ENCODE results near the gene MED16. TPM values are rescaled to one million over a fixed set of nuclear protein-coding genes. Genes with fewer than 3 reads are reported as not detected.
A peak's percentile ranks its signal among the peaks of the same experiment; 100 is the strongest.
"Not testable (repeated sequence)": the region's sequence is repeated elsewhere in the genome, so short reads cannot be mapped to it uniquely, and the experiment has no call there.

Gene MED16
- total RNA-seq, 1 experiment from 2014 or later = 25.9 TPM

DNA sequence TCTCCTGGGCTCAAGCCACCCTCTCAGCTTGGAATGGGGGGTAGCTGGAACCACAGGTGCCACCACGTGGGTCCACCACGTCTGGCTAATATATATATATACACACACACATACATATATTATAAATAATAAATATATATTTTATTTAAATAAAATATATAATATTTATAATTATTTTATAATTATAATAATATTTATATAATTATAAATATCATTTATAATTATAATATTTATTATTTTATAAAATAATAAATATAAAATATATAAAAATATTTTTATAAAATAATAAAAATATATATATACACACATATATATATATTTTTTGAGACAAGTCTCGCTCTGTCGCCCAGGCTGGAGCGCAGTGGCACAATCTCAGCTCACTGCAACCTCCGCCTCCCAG lies 38.4 kb downstream of the MED16 start:
- DNase-seq (ENCODE audit: low read depth) = no peak

DNA sequence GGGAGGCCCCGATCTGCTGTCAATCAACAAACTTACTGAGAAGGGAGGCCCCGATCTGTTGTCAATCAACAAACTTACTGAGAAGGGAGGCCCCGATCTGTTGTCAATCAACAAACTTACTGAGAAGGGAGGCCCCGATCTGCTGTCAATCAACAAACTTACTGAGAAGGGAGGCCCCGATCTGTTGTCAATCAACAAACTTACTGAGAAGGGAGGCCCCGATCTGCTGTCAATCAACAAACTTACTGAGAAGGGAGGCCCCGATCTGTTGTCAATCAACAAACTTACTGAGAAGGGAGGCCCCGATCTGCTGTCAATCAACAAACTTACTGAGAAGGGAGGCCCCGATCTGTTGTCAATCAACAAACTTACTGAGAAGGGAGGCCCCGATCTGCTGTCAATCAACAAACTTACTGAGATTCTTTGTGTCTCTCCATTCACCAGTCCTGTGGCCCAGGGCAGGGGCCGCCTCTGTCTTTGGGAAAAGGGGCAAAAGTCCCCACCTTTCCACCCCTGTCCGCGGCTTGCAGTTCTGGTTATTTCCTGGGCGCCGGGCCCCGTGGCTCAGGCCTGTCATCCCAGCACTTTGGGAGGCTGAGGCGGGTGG lies 39.3 kb downstream of the MED16 start:
- DNase-seq (ENCODE audit: low read depth) = not testable (repeated sequence)

DNA sequence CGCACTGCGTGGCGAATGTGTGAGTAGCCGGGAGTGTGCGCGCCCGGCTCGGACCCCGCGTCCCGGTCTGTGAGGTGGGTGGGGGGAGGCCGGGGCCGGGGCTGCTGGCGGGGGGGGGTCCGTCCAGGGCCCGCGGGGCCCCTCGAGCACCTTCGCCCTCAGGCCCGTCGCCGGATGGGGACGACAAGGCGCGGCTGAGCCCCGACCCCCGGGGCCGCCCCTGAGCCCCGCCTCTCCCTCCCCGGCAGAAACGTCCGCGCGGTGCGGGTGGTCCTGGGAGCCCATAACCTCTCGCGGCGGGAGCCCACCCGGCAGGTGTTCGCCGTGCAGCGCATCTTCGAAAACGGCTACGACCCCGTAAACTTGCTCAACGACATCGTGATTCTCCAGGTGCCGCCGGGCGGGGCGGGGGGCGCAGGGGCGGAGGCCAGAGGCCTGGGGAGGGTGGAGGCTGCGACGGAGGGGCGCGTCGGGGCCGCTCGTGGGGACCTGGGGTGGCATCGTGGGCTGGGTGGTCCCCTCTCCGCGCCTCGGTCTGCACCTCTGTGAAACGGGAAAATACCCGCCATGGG lies 39.9 kb downstream of the MED16 start:
- DNase-seq (ENCODE audit: low read depth) = no peak

DNA sequence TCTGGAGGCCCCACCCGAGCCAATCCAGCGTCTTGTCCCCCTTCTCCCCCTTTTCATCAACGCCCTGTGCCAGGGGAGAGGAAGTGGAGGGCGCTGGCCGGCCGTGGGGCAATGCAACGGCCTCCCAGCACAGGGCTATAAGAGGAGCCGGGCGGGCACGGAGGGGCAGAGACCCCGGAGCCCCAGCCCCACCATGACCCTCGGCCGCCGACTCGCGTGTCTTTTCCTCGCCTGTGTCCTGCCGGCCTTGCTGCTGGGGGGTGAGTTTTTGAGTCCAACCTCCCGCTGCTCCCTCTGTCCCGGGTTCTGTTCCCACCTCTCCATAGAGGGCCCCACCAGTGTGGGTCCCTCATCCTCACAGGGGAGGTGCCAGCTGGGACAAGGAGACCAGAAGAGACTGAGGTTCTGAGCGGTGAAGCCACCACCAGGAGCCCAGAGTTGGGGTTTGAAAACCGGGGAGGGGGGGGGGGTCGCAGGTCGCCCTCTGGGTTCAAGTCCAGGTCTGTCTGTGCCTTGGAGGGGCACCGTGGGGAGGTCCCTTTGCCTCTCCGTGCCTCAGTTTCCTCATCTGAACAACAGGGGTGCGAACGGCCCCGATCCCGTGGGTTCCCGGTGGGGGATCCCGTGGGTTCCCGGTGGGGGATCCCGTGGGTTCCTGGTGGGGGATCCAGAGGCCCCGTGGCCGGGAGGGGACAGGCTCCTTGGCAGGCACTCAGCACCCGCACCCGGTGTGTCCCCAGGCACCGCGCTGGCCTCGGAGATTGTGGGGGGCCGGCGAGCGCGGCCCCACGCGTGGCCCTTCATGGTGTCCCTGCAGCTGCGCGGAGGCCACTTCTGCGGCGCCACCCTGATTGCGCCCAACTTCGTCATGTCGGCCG lies 40.6 kb downstream of the MED16 start, which contains the start of gene ELANE:
TSS of gene ELANE (plus strand) at position 168 of the 878 bp plus-strand sequence. CDS start at position 194, 26 bp downstream.
- DNase-seq (ENCODE audit: low read depth) = no peak

DNA sequence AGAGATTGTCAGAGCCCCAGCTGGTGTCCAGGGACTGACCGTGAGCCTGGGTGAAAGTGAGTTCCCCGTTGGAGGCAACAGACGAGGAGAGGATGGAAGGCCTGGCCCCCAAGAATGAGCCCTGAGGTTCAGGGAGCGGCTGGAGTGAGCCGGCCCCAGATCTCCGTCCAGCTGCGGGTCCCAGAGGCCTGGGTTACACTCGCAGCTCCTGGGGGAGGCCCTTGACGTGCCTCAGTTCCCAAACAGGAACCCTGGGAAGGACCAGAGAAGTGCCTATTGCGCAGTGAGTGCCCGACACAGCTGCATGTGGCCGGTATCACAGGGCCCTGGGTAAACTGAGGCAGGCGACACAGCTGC lies 42.0 kb downstream of the MED16 start:
- DNase-seq (ENCODE audit: low read depth) = no peak

DNA sequence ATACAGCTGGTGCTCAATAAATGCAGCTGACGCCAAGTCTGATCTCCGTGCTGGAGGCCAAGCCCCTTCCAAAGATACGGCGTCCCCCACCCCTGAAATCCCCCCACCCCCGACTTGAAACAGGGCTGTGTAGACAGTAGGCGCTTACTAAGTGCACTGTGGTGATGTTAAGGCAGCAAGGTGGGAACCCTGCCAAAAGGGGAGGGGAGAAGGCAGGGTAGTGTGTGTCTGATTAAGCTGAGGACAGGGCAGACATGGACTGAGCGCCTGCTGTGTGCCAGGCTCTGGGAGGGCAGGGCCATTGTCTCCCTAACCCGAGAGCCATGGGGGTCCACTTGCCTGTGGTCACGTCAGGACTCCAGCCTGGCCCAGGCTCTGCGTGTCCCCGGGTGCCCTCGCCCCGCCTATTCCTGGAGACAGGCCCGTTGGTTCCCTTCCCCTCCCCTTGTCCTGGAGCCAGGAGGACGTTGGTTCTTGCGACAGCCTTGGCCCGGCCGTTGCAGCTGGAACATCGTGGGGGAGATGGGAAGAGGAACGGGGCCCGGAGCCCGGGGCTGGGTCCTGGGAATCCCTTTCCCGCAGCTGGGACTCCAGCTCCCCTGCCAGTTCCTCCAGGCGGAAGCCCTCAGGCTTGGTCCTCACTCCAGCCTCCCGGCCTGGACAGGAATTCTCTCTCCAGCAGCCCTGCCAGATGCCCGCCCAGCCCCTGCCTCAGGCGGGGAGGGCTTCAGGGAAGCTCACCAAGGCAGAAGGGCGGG lies 42.6 kb downstream of the MED16 start:
- peak; percentile 75 for DNase-seq (ENCODE audit: low read depth)

DNA sequence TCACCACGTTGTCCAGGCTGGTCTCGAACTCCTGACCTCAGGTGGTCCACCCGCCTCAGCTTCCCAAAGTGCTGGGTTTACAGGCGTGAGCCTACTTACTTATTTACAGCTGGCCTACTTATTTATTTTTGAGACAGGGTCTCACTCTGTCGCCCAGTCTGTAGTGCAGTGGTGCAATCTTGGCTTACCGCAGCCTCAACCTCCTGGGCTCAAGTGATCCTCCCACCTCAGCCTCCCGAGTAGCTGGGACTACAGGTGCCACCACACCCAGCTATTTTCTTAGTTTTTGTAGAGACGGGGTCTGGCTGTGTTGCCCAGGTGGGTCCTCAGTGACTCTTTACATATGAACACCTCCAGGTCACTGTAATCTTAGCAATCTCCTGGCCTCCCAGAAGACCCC lies 43.8 kb downstream of the MED16 start:
- DNase-seq (ENCODE audit: low read depth) = not testable (repeated sequence)

DNA sequence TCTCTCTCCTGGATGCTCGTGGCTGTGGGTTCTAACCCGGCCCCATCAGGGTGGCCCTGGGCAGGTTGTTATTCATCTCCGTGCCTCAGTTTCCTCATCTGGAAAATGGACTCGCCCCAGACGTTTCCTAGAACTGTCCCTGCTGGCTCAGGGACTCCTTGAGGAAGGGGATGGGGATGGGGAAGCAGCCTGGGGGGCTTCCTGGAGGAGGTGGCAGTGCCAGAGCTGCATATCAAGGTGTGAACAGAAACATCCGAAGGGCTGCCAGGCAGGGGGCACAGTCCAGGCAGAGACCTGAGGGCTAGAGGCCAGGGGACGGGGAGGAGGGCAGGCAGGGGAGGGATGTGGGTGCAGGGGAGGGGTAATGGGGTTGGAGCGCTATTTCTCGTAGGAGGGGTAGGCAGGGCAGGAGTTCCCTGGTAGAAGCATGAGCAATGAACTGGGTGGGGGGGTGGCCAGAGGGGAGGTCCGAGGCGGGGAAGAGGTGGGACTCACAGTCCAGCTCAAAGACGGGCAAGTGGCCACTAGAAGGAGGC lies 44.5 kb downstream of the MED16 start:
- DNase-seq (ENCODE audit: low read depth) = no peak

DNA sequence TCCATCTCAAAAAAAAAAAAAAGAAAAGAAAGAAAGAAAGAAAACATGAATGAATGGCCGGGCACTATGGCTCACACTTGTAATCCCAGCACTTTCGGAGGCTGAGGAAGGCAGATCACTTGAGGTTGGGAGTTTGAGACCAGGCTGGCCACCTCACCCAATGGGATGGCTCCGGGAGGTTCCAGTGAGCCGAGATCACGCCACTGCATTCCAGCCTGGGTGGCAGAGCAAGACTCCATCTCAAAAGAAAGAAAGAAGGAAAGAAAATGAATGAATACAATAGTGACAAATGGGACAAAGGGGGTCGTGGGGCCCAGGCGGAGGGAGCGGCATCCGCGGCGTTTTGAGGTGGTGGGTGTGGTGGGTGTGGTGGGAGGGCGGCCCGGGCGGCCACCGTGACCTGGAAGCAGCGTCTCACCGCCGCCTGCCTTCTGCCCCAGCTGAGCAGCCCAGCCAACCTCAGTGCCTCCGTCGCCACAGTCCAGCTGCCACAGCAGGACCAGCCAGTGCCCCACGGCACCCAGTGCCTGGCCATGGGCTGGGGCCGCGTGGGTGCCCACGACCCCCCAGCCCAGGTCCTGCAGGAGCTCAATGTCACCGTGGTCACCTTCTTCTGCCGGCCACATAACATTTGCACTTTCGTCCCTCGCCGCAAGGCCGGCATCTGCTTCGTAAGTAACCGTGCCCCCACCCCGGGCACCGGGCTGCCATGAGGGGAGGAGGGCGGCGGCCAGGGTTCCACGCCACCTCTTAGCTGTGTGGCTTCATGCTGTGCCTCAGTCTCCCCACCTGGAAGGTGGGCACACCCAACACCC lies 47.1 kb downstream of the MED16 start:
- DNase-seq (ENCODE audit: low read depth) = no peak

DNA sequence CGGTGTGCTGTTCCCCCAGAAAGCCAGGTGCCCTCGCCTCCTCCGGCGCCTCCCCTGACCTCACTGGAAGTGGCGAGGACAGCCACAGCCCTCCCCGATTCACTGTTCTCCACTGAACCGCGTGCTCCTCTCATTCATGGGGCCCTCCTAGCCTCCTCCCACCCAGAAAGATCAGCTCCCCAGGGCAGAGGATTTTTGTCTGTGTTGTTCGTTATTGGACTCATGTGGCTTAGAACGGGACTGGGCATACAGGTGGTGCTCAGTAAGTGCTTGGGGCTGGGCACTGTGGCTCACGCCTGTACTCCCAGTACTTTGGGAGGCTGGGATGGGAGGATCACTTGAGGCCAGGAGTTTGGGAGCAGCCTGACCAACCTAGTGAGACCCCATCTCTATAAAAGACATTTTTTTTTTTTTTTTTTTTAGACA lies 48.4 kb downstream of the MED16 start:
- no peak for DNase-seq (ENCODE audit: low read depth)

DNA sequence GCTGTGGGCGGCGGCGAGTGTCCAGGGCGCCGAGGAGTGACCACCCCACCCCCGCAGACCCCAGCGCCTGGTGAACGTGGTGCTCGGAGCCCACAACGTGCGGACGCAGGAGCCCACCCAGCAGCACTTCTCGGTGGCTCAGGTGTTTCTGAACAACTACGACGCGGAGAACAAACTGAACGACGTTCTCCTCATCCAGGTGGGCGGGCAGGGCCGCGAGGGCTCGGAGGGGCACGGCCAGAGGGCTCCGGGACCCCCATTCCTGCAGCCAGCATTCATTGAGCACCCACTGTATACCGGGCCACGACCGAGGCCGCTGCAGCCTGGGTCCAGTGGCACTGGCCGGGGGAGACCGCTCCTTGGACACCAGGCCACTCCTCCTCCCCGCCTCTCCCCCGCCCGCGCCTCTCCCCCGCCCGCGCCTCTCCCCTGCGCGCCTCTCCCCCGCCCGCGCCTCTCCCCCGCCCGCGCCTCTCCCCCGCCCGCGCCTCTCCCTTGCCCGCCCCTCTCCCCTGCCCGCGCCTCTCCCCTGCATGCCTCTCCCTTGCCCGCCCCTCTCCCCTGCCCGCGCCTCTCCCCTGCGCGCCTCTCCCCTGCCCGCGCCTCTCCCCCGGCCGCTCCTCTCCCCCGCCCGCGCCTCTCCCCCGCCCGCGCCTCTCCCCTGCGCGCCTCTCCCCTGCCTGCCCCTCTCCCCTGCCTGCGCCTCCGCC lies 49.0 kb downstream of the MED16 start:
- no peak for DNase-seq (ENCODE audit: low read depth)

DNA sequence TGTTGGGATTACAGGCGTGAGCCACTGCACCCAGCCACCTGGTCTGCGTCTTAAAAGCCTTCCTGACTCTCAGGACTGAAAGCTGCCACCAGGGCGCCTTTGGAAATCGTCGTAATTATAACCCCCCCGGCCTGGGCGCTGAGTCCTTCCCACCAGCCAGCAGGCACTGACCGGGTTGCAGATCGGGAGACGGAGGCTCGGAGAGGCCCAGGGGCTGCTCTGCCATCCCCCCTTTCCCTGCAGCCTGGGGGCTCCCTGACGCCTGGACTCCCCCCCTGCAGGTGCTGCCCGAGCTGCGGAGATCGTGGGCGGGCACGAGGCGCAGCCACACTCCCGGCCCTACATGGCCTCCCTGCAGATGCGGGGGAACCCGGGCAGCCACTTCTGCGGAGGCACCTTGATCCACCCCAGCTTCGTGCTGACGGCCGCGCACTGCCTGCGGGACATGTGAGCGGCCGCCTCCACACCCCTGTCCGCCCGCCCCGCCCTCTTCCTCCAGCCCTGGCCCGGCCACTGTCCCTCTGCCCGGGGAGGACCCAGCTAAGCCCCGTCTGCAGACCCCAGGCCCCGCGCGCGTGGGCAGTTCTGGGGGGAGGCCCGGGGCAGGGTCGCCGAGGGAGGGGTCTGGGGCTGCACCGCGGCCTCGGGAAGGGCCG lies 49.7 kb downstream of the MED16 start:
- peak; percentile 44 for DNase-seq (ENCODE audit: low read depth)

DNA sequence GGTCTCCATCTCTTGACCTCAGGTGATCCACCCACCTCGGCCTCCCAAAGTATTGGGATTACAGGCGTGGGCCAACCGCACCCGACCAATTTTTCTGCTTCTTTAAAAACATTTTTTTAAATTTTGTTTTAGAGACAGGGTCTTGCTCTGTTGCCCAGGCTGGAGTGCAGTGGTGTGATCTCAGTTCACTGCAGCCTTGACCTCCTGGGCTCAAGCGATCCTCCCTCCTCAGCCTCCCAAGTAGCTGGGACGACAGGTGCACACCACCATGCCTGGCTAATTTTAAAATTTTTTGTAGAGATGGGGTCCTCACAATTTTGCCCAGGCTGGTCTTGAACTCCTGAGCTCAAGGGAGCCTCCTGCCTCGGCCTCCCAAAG lies 50.2 kb downstream of the MED16 start:
- not testable (repeated sequence) for DNase-seq (ENCODE audit: low read depth)

DNA sequence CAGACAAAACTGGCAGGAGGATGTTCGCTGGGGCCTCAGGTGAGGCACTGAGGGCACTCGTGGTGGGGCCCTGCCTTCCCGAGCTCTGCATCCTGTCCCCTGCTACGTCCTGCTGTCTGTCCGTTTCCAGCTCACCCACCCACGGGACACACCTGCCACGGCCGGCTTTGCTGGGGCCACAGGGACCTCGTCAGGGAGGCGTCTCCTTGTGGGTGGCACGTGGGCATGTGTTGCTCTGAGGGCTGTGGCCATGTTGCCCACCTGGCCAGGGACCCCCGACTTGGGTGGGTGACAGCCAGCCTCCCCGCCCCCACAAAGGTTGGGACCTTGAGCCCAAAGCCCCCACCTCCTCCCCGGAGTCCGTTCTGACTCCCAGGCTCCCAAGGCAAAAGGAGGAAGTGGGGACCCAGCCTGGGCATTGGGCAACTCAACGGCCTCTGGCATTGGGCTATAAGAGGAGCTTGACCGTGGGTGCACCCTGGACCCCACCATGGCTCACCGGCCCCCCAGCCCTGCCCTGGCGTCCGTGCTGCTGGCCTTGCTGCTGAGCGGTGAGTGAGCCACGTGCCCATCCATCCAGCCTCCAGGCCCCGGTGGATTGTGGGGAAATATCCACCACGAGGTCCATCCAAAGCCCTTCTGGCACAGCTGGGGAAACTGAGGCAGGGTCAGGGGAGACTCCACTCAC lies 52.3 kb downstream of the MED16 start, which contains the start of gene PRTN3:
TSS of gene PRTN3 (plus strand) at position 481 of the 688 bp plus-strand sequence. CDS start at position 491, 10 bp downstream.
- DNase-seq (ENCODE audit: low read depth) = no peak

DNA sequence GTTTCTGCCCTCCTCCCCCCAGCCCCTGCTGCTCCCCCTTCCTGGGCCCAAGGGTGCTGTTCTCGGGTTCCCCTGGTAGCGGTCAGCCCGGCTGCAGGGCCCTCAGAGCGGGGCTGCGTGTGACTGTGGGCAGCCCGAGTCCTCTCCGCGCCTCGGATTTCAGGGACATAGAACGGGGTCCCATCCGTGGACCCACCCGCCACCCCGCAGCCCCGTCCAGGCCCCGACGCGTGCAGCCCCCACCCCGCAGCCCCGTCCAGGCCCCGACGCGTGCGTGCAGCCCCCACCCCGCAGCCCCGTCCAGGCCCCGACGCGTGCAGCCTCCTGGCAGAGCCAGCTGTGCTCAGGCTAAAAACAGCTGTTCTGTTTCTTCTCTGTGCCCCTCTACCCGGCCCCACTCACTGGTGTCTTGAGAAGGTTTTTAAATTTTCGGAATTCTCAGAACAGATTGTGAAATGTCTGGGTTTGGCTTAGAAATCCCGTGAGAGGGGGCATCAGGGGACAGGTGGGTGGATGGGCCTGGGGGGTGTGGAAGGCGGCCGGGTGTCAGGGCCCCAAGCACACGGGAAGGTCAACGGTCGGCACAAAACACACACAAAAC lies 57.7 kb downstream of the MED16 start:
- DNase-seq (ENCODE audit: low read depth) = no peak

DNA sequence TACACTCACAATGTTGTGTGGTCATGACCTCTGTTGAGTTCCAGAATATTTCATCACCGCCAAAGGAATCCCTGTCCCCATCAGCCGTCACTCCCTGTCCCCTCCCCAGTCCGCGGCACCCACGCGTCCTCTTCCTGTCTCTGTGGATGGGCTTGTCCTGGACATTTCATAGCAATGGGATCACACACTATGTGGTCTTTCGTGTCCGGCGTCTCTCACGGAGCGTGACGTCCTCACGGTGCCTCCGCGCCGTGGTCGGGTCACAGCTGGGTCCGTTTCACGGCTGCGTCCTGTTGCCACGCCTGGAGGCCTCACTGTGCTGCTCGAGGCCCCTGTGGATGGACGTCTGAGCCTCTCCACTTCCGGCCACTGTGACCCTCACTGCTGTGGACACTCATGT lies 58.8 kb downstream of the MED16 start:
- no peak for DNase-seq (ENCODE audit: low read depth)

DNA sequence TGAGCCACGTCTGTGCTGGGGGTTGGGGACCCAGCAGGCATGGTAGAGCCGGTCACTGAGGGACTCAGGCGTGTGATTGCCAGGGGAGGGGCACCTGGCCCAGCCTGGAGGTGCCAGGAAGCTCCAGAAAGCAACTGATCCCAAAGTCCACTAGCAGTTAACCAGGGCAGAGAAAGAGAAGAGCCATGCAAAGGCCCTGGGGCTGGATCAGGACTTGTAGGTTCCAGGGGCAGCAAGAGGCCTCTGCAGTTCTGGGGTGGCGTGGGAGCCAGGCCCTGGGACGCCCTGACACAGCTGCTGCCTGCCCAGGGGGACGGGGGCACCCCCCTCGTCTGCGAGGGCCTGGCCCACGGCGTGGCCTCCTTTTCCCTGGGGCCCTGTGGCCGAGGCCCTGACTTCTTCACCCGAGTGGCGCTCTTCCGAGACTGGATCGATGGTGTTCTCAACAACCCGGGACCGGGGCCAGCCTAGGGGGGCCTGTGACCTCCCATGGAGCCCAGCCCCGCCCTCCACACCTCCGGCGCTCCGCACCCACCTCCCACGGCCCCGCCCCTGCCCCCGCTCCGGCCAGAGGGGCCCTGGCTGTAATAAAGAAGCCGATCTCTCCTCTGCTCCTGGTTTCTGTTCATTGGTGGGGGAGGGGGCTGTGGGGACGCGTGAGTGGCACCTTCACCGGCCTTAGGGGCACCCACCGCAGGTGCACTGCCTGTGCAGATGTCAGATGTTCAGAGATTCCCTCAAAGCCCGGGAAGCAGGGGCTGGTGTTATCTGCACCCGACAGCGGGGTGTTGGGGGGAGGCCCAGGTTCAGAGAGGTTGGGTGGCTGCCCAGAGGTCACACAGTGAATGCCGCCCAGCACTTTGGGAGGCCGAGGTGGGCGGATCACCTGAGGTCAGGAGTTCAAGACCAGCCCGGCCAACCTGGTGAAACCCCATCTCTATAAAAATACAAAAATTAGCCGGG lies 61.3 kb downstream of the MED16 start:
- no peak for DNase-seq (ENCODE audit: low read depth)
